BLaER1 treated with 17β-estradiol and CSF1 and Interleukin-3, amounts not matched to agents 10 nM and 100 nM (cell line): ENCODE measurements around the gene CCL1.

ENCODE experiments used
- H3K27ac ChIP-seq, 11 experiments: shearing (Covaris generic); formaldehyde crosslinking; 2 replicates each; pipeline ENCODE4 v1.8.1; 2022
- H3K27me3 ChIP-seq, 11 experiments: shearing (Covaris generic); formaldehyde crosslinking; 2 replicates each; pipeline ENCODE4 v1.8.1; 2022
- H3K36me3 ChIP-seq, 11 experiments: shearing (Covaris generic); formaldehyde crosslinking; 2 replicates each; pipeline ENCODE4 v1.8.1; 2022
- H3K4me1 ChIP-seq, 10 experiments: shearing (Covaris generic); formaldehyde crosslinking; 2 replicates each; pipeline ENCODE4 v1.8.1; 2022
- H3K4me2 ChIP-seq, 11 experiments: shearing (Covaris generic); formaldehyde crosslinking; 2 replicates each; pipeline ENCODE4 v1.8.1; 2022
- H3K4me3 ChIP-seq, 10 experiments: shearing (Covaris generic); formaldehyde crosslinking; 2 replicates each; pipeline ENCODE4 v1.8.1; 2022
- H3K9ac ChIP-seq, 11 experiments: shearing (Covaris generic); formaldehyde crosslinking; 2 replicates each; pipeline ENCODE4 v1.8.1; 2022
- H3K9me3 ChIP-seq, 11 experiments: shearing (Covaris generic); formaldehyde crosslinking; replicated peaks in 1 of 11; 2 replicates each; pipeline ENCODE4 v1.8.1; 2022
- H4K20me1 ChIP-seq, 11 experiments: shearing (Covaris generic); formaldehyde crosslinking; 2 replicates each; pipeline ENCODE4 v1.8.1; 2022
- Cebpa-rat ChIP-seq, 11 experiments: shearing (Covaris generic); IDR thresholded peaks; 2 replicates each; pipeline ENCODE4 v1.8.1; 2022

CCL1 gene

GRCh38 chr17:34375426-34375997 lies 12.5 kb upstream of the CCL1 start:
- H3K4me1 ChIP-seq: peaks cover 46 to 62% (median 53%) of the 10 kb centered on the region in 10 experiments
- H3K9ac ChIP-seq: no peak overlapping the region
- H4K20me1 ChIP-seq: no peaks in the 10 kb centered on the region
- 0 out of 22 replicates have a peak, but pooled peaks of 1 of the 11 experiments have one; percentile 20 for TF ChIP-seq Cebpa-rat (IDR thresholded peaks at IDR 0.05)
- peak overlapping the region in 2 of 11 experiments; percentile 8 to 18; a peak in 2 of 22 replicates for H3K4me2 ChIP-seq
- no peak overlapping the region for H3K27ac ChIP-seq
- no peaks in the 10 kb centered on the region for H3K9me3 ChIP-seq
- H3K36me3 ChIP-seq: no peaks in the 10 kb centered on the region
- H3K27me3 ChIP-seq: no peaks in the 10 kb centered on the region
- H3K4me3 ChIP-seq: no peak overlapping the region

GRCh38 chr17:34374457-34374856 lies 11.4 kb upstream of the CCL1 start:
- Histone ChIP-seq H3K36me3 (no peaks in the 10 kb centered on the region), H3K9me3 (no peaks in the 10 kb centered on the region), H4K20me1 (no peaks in the 10 kb centered on the region), H3K9ac (no peak overlapping the region), H3K4me1 (peaks cover 44 to 62% (median 53%) of the 10 kb centered on the region in 10 experiments), H3K27me3 (no peaks in the 10 kb centered on the region), H3K4me2 (no peak overlapping the region), H3K4me3 (no peak overlapping the region), H3K27ac (no peak overlapping the region)
- TF ChIP-seq Cebpa-rat (IDR thresholded peaks at IDR 0.05): no peak

GRCh38 chr17:34371405-34372100 lies 8.5 kb upstream of the CCL1 start:
- Histone ChIP-seq H3K27ac (peak overlapping the region in 2 of 11 experiments; percentile 11 to 50; a peak in 1 of 22 replicates), H3K4me2 (peak overlapping the region; percentile 3 to 92 (median 51); a peak in 19 of 22 replicates)

GRCh38 chr17:34370997-34371395 lies 8.0 kb upstream of the CCL1 start:
- peak overlapping the region; percentile 3 to 92 (median 51); a peak in 20 of 22 replicates for H3K4me2 ChIP-seq

More at GRCh38 chr17:34371405-34372100, 8.5 kb upstream of the CCL1 start:
- Histone ChIP-seq H3K4me3 (no peak overlapping the region), H4K20me1 (no peaks in the 10 kb centered on the region), H3K27me3 (no peaks in the 10 kb centered on the region), H3K9ac (no peak overlapping the region), H3K4me1 (peaks cover 42 to 63% (median 54%) of the 10 kb centered on the region in 10 experiments), H3K36me3 (no peaks in the 10 kb centered on the region), H3K9me3 (no peaks in the 10 kb centered on the region)
- TF ChIP-seq Cebpa-rat (IDR thresholded peaks at IDR 0.05): no peak

GRCh38 chr17:34370376-34370996 lies 7.5 kb upstream of the CCL1 start:
- peaks cover 53 to 69% (median 63%) of the 10 kb centered on the region in 10 experiments for H3K4me1 ChIP-seq
- H4K20me1 ChIP-seq: no peaks in the 10 kb centered on the region
- TF ChIP-seq Cebpa-rat (IDR thresholded peaks at IDR 0.05): no peak
- H3K4me2 ChIP-seq: peak overlapping the region; percentile 3 to 92 (median 51)
- H3K27ac ChIP-seq: peak overlapping the region in 3 of 11 experiments; percentile 1 to 59 (median 50); a peak in 4 of 22 replicates
- H3K9ac ChIP-seq: no peak overlapping the region
- H3K9me3 ChIP-seq: no peaks in the 10 kb centered on the region
- H3K36me3 ChIP-seq: no peaks in the 10 kb centered on the region
- no peaks in the 10 kb centered on the region for H3K27me3 ChIP-seq
- H3K4me3 ChIP-seq: no peak overlapping the region

More at GRCh38 chr17:34370997-34371395, 8.0 kb upstream of the CCL1 start:
- H3K9ac ChIP-seq: no peak overlapping the region
- H3K27ac ChIP-seq: peak overlapping the region in 3 of 11 experiments; percentile 1 to 50 (median 11); a peak in 2 of 22 replicates
- H3K27me3 ChIP-seq: no peaks in the 10 kb centered on the region
- H3K4me3 ChIP-seq: no peak overlapping the region
- no peaks in the 10 kb centered on the region for H3K9me3 ChIP-seq
- no peak for TF ChIP-seq Cebpa-rat (IDR thresholded peaks at IDR 0.05)
- no peaks in the 10 kb centered on the region for H3K36me3 ChIP-seq
- H3K4me1 ChIP-seq: peaks cover 48 to 68% (median 60%) of the 10 kb centered on the region in 10 experiments
- no peaks in the 10 kb centered on the region for H4K20me1 ChIP-seq

GRCh38 chr17:34369571-34369970 lies 6.5 kb upstream of the CCL1 start:
- H3K27me3 ChIP-seq: no peaks in the 10 kb centered on the region
- H3K4me2 ChIP-seq: peak overlapping the region in 9 of 11 experiments; percentile 26 to 92 (median 77); a peak in 13 of 22 replicates
- no peaks in the 10 kb centered on the region for H3K9me3 ChIP-seq
- no peaks in the 10 kb centered on the region for H3K36me3 ChIP-seq
- no peak for TF ChIP-seq Cebpa-rat (IDR thresholded peaks at IDR 0.05)
- no peaks in the 10 kb centered on the region for H4K20me1 ChIP-seq
- H3K27ac ChIP-seq: peak overlapping the region in 4 of 11 experiments; percentile 40 to 62 (median 54); a peak in 8 of 22 replicates
- no peak overlapping the region for H3K9ac ChIP-seq
- H3K4me3 ChIP-seq: no peak overlapping the region
- peaks cover 62 to 78% (median 72%) of the 10 kb centered on the region in 10 experiments for H3K4me1 ChIP-seq

GRCh38 chr17:34368946-34369500 lies 6.0 kb upstream of the CCL1 start:
- H3K9me3 ChIP-seq: no peaks in the 10 kb centered on the region
- peaks cover 67 to 83% (median 78%) of the 10 kb centered on the region in 10 experiments for H3K4me1 ChIP-seq
- no peak overlapping the region for H3K4me3 ChIP-seq
- no peak; a peak in 1 of 22 replicates for TF ChIP-seq Cebpa-rat (IDR thresholded peaks at IDR 0.05)
- peak overlapping the region in 3 of 11 experiments; percentile 10 to 23 (median 17); a peak in 3 of 22 replicates for H3K9ac ChIP-seq
- H3K36me3 ChIP-seq: no peaks in the 10 kb centered on the region
- H3K27me3 ChIP-seq: no peaks in the 10 kb centered on the region
- H4K20me1 ChIP-seq: no peaks in the 10 kb centered on the region
- H3K27ac ChIP-seq: peak overlapping the region in 4 of 11 experiments; percentile 40 to 62 (median 54); a peak in 8 of 22 replicates
- H3K4me2 ChIP-seq: peak overlapping the region in 10 of 11 experiments; percentile 5 to 92 (median 70); a peak in 14 of 22 replicates

GRCh38 chr17:34368196-34368945 lies 5.3 kb upstream of the CCL1 start:
- Histone ChIP-seq H3K4me3 (no peak overlapping the region), H3K9me3 (no peaks in the 10 kb centered on the region), H3K27ac (peak overlapping the region in 3 of 11 experiments; percentile 50 to 62 (median 59); a peak in 5 of 22 replicates), H3K4me1 (peaks cover 74 to 90% (median 84%) of the 10 kb centered on the region in 10 experiments), H3K4me2 (peak overlapping the region; percentile 5 to 92 (median 63); a peak in 16 of 22 replicates), H3K9ac (peak overlapping the region in 1 of 11 experiments; percentile 23; a peak in 2 of 22 replicates), H4K20me1 (no peaks in the 10 kb centered on the region), H3K27me3 (no peaks in the 10 kb centered on the region), H3K36me3 (no peaks in the 10 kb centered on the region)
- no peak for TF ChIP-seq Cebpa-rat (IDR thresholded peaks at IDR 0.05)
